ENCODE results near the gene CCL4L2.

DNA sequence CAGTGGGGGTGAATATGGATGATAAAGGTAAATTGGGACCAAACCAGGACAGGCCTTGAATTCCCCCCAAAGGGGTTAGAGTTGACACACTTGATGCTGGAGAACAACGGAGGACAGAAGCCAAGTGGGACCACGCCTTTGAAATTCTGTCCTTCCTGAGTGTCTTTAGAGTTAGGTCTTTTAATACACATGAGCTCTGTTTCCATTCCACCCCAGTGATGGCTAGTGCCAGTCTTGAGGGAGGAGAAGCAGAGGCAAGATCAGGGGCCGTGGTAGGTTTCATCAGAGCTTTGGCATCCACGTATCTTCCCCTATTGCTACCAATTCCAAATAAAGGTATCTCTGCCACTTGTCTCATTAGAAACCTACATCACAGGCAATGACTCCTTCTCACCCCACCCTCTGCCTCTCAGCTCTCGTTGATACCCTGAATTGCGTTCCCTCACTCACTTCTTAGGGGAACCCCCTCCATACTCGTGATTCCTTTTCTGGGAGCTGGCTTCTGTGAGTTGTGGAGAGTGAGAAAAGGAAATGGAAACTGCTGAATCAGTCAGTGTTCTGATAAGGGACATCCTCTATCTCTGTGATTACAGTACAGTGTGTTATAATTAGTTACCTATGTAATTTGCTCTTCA lies 11.9 kb upstream of the CCL4L2 start:
- TF ChIP-seq, protein P1, sequence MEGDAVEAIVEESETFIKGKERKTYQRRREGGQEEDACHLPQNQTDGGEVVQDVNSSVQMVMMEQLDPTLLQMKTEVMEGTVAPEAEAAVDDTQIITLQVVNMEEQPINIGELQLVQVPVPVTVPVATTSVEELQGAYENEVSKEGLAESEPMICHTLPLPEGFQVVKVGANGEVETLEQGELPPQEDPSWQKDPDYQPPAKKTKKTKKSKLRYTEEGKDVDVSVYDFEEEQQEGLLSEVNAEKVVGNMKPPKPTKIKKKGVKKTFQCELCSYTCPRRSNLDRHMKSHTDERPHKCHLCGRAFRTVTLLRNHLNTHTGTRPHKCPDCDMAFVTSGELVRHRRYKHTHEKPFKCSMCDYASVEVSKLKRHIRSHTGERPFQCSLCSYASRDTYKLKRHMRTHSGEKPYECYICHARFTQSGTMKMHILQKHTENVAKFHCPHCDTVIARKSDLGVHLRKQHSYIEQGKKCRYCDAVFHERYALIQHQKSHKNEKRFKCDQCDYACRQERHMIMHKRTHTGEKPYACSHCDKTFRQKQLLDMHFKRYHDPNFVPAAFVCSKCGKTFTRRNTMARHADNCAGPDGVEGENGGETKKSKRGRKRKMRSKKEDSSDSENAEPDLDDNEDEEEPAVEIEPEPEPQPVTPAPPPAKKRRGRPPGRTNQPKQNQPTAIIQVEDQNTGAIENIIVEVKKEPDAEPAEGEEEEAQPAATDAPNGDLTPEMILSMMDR (IDR thresholded peaks at IDR 0.05; ENCODE audit: low read depth, low read length, poor library complexity, severe bottlenecking), result no peak
- no peak for TF ChIP-seq EZH2phosphoT487 (IDR thresholded peaks at IDR 0.05; ENCODE audit: borderline replicate concordance, low read length)

All from DOHH2 (cell line).